Right atrium auricular region (tissue), 2 donors: Measurements from ENCODE around the gene AFDN. TPM values are rescaled to one million over a fixed set of nuclear protein-coding genes. Genes with fewer than 3 reads are reported as not detected.

Source experiments
- DNase-seq: peaks from one replicate; pipeline ENCODE4 v3.0.0-alpha.2; 2019; ENCODE audit warnings: low spot score
- H3K27ac ChIP-seq, 2 donors: fragments of 200-600 bp; sonication (generic); 1 replicate in 1 of 2; 2 replicates in 1 of 2; pipeline ENCODE4 v1.5.1; 2016 to 2019
- H3K27me3 ChIP-seq, 2 donors: fragments of 200-600 bp; sonication (generic); one replicate each; pipeline versions ENCODE4 v1.5.1 to v1.6.0; 2017 to 2019
- H3K36me3 ChIP-seq: fragments of 200-600 bp; sonication (generic); one replicate; pipeline ENCODE4 v1.5.1; 2016
- H3K4me1 ChIP-seq, 2 donors: fragments of 200-600 bp; sonication (generic); one replicate each; pipeline versions ENCODE4 v1.5.1 to v1.6.0; 2017 to 2019
- H3K4me3 ChIP-seq, 2 donors: fragments of 200-600 bp; sonication (generic); 1 replicate in 1 of 2; 2 replicates in 1 of 2; pipeline ENCODE4 v1.5.1; 2017 to 2019; ENCODE audit warnings: mild to moderate bottlenecking in 1 of 2, moderate library complexity in 1 of 2
- H3K9me3 ChIP-seq, 2 donors: fragments of 200-600 bp; sonication (generic); one replicate each; pipeline ENCODE4 v1.5.1; 2019
- total RNA-seq, 2 donors: library from RNA; depleted of rRNA; stranded (reverse); fragments of >200 nt; gene quantifications; one replicate each; pipeline ENCODE4 v1.1.0, GENCODE V29; 2016
- TF ChIP-seq, protein P1 (sequence below), 2 donors: fragments of 200-600 bp; sonication (generic); IDR thresholded peaks; one replicate each; pipeline ENCODE4 v1.5.1; 2019; ENCODE audit warnings: antibody characterized with exemption in 2 of 2

The AFDN gene
- total RNA-seq, 2 donors from 2014 or later, result 51.6 to 51.8 TPM

DNA sequence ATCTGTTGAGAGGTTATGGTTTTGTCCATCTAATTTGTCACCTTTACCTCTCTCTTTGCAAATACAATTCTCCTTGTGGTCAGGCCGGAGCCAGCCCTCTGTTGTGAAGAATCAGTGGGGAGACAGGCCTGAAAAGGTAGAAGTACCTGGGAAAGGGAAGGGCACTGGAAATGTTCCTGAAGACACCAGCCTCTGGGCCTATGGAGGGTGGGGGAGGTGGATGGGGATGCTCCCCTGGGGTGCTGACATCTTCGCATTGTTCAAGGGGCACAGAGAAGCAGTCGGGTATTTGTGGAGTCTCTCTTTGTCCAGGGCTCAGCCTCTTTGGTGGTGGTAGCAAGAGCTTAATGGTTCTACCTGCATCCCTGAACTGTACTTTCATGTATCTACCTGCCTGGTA lies 24.4 kb upstream of the AFDN start:
- no peaks in the 10 kb centered on the region for H3K36me3 ChIP-seq
- DNase-seq, result no peak

DNA sequence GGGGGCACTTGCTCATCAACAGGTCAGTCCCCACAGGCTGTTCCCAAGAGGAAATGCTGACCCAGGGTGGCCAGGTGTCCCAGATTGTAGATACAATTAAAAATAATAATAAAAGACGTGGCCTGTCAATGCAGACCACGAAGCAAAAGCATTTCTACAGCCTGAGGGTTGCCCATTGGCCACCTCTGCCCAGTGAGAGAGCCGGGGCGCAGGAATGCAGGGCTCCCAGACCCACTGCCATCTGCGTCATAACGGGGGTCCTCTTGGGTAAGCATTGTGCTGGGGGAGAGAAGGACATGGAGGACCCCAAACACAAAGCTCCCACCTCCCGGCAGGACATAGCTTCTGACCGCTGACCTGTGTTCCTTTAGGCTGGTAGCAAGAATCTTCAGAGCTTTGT lies 22.9 kb upstream of the AFDN start:
- no peak overlapping the region for H3K4me3 ChIP-seq
- H3K36me3 ChIP-seq, result no peaks in the 10 kb centered on the region
- no peaks in the 10 kb centered on the region for H3K9me3 ChIP-seq
- TF ChIP-seq, protein P1, sequence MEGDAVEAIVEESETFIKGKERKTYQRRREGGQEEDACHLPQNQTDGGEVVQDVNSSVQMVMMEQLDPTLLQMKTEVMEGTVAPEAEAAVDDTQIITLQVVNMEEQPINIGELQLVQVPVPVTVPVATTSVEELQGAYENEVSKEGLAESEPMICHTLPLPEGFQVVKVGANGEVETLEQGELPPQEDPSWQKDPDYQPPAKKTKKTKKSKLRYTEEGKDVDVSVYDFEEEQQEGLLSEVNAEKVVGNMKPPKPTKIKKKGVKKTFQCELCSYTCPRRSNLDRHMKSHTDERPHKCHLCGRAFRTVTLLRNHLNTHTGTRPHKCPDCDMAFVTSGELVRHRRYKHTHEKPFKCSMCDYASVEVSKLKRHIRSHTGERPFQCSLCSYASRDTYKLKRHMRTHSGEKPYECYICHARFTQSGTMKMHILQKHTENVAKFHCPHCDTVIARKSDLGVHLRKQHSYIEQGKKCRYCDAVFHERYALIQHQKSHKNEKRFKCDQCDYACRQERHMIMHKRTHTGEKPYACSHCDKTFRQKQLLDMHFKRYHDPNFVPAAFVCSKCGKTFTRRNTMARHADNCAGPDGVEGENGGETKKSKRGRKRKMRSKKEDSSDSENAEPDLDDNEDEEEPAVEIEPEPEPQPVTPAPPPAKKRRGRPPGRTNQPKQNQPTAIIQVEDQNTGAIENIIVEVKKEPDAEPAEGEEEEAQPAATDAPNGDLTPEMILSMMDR (IDR thresholded peaks at IDR 0.05), result no peak
- peaks cover 0 to 8% of the 10 kb centered on the region in 2 donors for H3K4me1 ChIP-seq
- DNase-seq, result no peak
- H3K27ac ChIP-seq, result no peak overlapping the region
- no peaks in the 10 kb centered on the region for H3K27me3 ChIP-seq

More for the DNA sequence above, 24.4 kb upstream of the AFDN start:
- Histone ChIP-seq H3K27me3 (no peaks in the 10 kb centered on the region), H3K4me3 (no peak overlapping the region), H3K4me1 (peaks cover 0 to 8% of the 10 kb centered on the region in 2 donors), H3K9me3 (no peaks in the 10 kb centered on the region), H3K27ac (no peak overlapping the region)
- TF ChIP-seq, protein P1 (IDR thresholded peaks at IDR 0.05), result no peak

DNA sequence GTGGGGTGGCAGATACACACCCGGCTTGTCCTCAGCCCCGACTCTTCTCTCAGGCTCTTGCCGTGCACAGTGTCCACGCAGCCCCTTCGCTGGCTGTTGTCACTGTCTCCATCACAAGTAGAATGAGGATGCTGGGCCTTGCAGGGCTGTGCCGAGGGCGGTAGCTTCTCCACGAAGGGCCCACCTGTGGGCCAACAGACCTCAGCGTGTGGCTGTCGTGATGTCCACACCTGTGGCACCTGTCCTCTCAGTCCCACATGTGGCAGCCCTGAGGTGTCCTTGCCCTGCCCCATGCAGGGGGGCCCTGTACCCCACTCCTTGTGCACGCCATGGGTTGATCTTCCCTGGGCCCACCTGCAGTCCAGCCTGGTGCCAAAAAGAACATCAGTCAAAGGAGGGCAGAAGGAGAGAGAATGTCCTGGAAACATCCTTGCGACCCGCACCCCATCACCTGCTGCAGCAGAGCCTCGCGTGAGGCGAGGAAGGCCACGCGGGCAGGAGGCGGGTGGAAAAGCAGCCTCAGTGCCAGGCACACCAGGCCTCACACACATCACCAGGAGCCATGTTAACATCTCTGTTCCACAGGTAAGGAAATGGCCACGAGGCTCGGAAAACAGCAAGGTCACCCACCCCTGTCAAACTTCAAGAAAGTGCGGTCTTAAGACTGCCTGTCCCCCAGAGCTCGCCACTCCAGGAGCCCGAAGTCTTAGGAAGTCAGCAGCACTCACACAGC lies 22.3 kb upstream of the AFDN start:
- Histone ChIP-seq H3K4me1 (peaks cover 0 to 3% of the 10 kb centered on the region in 2 donors), H3K36me3 (no peaks in the 10 kb centered on the region), H3K9me3 (no peaks in the 10 kb centered on the region), H3K4me3 (no peak overlapping the region), H3K27me3 (no peaks in the 10 kb centered on the region), H3K27ac (no peak overlapping the region)
- no peak for DNase-seq
- TF ChIP-seq, protein P1 (IDR thresholded peaks at IDR 0.05), result no peak

DNA sequence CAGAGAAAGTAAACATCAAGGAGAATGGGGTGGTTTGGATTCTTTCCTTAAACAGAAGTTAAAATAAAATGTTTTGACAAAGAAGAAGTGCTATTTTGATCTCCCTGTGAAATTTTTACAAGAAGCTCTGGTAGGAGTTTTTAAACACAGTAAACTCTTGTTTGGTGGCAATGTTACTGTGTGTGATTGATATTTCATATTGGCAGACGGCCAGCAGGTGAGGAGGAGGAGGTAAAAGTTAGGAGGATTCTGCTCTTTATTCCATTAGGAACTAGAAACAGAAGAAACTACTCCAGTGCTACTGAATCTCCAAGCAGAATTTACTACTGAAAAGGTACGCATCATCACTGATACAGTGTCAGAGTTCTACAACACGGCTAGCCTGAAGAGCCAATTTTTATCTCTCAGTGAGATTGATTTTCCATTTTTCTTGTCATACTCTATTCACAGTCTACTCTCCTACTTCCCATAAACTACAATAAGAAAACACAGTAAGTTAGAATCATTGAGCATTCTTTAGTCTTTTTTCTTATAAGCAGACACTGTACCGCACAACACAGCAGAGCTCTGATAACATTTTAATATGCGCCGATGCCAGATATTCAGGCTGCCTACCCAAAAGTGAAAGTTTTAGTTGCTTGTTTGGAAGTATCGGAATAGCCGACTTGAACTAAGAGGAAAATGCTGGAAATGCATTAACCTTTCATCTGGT lies 21.2 kb upstream of the AFDN start:
- DNase-seq, result no peak
- no peak overlapping the region for H3K27ac ChIP-seq
- no peaks in the 10 kb centered on the region for H3K4me1 ChIP-seq
- no peak overlapping the region for H3K4me3 ChIP-seq
- H3K27me3 ChIP-seq, result no peaks in the 10 kb centered on the region
- H3K9me3 ChIP-seq, result no peaks in the 10 kb centered on the region
- no peaks in the 10 kb centered on the region for H3K36me3 ChIP-seq
- TF ChIP-seq, protein P1 (IDR thresholded peaks at IDR 0.05), result no peak

DNA sequence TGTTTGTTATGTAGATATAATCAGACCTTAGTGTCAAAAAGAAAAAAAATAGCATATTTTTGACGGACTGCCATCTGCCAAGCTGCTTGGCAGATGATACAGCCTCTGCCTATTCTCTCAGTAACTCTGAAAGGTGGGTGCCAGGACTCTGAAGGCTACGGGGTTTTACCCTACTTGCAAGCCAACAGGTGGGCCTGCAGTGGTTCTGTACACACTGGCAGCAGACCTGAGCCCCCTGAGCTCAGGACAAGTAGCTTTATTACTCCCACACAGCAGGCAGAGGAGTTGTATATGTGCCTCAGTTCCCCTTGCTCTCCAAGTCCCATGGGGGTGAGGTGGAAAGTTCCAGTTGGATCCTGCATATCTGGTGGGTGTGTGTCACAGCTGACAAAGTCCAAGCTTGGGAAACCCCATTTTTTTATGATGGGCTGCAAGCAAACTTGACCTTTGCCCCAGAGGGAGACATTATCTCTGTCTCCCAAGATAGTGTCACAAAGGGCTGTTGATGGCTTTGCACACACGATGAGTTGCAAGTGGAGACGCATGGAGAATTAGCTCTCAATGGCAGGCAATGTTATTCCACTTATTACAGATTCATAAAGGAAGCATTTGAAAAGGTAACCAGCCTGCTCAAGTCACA lies 20.5 kb upstream of the AFDN start:
- Histone ChIP-seq H3K4me1 (no peaks in the 10 kb centered on the region), H3K36me3 (no peaks in the 10 kb centered on the region), H3K4me3 (no peak overlapping the region), H3K27me3 (no peaks in the 10 kb centered on the region), H3K27ac (no peak overlapping the region), H3K9me3 (no peaks in the 10 kb centered on the region)
- DNase-seq, result no peak
- TF ChIP-seq, protein P1 (IDR thresholded peaks at IDR 0.05), result no peak
